Stimulated activated CD4-positive, alpha-beta T cell treated with anti-CD3 and anti-CD28 coated beads, Interleukin-15, amount 100 ng/mL, for 24 hours (primary cell): ENCODE data around the gene SCP2.

Experiments used
- DNase-seq: peaks from one replicate; pipeline ENCODE4 v3.0.0-alpha.2; 2020

Gene SCP2

DNA sequence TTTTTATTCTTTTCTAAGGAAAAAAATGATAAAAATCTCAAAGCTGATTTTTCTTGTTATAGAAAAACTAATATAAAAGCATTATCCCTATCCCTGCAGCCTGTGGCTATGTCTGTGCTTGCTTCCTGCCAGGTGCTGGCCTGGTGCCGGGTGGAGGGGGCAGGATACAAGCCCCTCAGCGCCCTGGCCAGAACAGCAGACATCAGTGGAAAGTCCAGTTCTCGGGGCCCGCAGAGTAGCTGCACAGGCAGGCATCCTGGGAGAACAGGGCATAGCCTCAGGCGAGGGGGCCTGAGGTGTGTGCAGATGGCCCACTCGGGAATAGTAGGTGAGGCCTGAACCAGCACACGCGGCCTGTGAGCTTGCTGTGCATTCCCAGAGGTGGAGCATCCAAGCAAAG is 158.3 kb downstream of the SCP2 start:
- DNase-seq = no peak

DNA sequence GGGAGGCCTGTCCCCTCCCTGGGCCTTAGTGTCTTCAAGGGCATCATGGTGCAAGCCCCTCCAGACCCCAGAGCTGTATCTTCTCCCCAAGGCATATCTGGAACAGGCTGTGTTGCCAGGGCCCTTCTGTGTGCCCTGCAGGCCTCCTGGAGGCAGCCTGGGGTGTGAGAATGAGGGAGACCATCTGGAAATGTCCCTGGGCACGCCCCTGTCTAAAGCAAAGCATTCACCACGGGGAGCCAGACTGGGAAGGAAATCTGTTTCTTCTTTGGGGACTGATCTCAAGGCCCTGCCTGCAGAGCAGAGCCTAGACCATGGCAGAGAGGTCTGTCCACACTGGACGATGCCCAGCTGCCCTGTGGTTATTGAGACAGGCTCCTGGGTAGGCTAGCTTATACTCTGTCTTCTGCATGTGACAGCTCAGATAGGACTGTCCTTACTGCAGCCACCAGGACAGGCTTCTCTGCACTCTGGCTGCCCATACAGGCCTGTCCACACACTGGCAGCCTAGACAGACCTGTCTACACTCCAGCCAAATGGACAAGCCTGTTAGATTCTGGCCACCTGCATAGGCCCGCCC is 159.5 kb downstream of the SCP2 start:
- no peak for DNase-seq

DNA sequence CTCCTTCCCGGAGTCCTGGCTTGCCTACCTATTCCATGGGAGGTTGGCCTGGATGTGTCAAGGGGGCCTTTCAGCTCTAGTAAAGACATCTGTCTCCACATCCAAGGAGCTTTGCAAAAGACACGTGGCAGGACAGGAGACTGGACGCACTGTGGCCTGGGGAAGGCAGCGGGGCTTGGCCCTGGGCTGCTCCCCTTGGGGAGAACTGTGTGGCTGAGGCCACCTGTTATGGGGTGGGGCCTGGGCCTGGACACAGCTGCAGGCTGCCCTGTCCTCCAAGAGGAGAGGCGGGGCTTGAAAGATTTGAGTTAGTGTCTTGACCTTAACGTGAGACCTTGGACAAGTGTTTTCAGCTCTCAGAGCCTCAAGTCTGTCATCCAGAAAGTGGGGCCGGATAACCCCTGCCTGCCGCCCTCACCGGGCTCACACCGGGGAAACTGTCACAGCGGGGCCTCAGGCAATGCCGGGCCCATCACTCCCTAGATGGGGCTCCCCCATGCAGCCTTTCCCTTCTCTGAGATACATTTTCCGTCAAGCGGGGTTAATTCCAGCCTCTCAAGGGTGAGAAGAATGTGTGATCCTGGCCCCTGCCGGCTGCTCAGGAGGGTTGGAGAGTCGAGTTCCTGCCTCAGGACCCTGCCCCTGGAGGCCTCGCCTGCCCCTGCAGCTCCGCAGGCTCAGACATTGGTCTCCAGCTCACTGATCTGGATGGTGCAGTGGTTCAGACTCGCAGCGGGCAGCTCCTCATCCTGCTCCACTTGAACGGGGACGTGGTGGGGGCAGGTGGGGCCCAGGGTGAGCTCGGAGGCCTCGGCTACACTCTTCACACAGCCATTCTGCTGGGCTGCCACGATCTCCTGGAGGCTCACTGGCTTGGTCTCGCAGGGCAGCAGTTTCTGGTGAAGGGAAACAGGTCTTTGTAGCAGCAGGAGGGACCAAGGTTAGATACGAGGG is 160.5 kb downstream of the SCP2 start:
- no peak for DNase-seq

DNA sequence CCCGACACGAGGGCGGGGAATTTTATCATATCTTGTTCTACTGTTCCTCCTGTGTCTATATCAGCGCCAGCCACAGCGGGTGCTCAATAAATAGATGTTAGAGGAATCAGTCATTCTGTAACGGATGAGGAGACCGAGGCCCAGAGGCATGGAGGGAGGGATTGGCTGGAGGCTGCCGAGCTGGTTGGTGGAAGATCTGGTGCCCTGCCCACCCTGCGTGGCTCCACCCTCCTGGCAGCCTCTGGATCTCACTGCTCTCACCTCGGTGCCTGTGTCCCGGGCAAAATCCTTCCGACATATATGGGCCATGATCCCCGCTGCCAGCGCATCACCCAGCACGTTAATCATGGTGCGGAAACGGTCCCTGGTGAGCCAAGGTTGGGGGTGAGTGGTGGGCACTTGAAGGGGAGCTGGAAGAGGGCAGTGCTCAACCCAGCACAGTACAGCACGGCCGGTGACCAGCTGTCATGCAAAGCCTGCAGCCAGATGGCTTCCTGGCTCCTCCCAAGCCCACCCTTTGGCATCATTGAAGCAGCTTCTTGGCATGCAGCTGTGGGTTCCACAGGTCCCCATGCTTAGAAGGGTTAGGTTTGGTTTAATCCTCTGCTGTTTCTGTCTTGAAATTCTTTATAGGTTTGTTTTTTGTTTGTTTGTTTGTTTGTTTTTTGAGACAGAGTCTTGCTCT is 161.7 kb downstream of the SCP2 start:
- DNase-seq = no peak

DNA sequence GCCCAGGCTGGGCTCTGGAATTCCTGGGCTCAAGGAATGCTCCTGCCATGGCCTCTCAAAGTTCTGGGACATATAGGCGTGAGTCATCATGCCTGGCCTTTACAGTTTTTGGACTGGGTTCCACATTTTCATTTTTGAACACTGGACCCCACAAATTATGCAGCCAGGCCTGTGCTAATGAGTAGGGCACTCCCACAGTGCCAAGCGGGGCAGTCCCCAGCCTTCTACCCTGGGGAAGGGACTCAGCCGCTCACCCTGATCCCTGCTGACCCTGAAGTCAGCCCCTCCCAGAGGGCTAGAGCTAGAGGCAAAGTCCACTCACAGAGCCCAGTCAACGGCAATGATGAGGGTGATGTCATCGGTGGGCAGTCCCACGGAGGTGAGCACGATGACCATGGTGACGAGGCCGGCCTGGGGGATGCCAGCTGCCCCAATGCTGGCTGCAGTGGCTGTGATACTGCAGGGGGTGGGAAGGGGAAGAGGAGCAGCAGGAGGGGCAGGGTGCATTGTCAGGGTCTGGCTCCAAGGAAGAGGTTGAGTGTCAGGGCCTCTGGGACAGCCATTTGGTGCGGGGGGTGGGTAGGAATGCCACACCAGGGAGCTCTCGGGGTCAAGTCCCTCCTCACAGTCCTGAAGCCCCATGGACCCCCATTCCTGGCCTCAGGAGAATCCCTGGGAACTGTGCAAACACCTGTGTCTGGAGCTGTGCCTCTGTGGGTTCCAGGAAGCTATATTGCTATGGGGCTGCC is 162.6 kb downstream of the SCP2 start:
- DNase-seq = no peak

DNA sequence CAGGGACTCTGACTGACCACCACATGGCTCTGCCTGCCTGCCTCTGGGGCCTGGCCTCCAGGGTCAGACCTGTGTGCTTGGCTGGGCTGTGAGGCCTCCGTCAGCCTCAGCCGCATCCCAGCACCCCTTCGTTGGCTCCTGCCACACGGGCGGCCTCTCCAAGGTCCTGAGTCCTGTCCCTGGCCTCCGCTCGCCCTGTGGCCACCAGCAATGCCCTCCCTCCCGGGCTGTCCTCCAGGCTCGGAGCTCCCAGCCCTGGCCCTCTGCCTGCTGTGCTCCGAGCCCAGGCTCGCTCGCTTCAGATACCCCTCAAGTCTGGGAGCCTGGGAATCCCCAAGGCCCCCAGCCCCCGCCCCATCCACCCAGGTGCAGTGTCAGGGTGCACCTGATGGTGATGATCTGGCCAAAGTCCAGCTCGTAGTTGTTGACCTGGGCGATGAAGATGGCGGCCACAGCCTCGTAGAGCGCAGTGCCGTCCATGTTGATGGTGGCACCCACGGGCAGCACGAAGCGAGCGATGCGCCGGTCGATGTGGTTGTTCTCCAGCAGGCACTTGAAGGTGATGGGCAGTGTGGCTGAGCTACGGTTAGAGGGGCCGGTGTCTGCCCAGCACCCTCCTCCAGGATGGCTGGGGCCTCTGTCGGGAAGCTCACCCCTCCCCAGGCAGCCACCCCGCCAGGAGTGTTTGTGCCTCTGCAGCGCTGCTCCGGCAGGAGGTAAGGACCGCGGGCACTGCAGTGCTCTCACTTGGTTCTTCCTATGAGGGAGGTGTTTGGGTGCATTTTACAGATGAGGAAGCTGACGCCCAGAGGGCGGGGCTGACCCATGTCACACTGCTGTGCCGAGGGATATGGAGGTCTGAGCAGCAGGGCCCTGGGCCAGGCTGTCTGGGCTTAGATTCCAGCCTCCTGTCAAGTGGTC is 163.4 kb downstream of the SCP2 start:
- no peak for DNase-seq

DNA sequence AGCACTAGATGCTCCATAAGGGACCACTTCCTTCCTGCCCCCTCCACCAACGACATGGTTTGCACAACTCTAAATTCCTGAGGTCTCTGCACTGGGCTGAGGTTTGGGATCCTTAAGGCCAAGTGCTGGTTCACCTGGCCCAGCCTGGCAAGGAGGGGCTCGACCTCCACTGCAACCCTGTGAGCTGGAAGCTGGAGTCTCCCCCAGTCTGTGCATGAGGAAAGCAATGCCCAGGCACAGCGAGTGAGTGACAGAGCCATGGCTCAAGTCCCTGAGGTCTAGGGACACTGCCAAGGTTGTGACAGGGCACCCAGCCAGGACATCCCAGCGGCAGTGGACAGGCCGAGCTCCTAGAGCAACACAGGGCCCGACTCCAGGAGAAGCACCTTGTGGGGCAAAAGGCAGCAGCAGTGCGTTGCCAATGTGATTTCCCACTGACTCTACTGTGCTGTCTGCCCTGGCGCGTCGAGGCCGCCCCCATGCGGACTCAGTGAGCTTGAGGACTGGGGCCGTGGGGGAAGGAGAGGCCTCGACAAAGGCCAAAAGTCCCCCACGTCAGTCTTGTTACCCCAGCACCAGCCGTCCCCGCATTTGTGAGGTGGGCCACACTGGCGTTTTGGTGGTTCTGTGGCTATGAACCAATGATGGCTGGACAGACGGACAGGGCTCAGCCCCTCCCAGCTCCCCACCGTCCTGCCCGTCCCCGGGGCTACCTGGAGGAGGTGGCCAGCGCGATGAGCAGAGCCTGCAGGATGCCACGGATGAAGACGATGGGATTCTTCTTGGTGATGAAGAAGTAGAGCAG is 165.0 kb downstream of the SCP2 start:
- DNase-seq = no peak

DNA sequence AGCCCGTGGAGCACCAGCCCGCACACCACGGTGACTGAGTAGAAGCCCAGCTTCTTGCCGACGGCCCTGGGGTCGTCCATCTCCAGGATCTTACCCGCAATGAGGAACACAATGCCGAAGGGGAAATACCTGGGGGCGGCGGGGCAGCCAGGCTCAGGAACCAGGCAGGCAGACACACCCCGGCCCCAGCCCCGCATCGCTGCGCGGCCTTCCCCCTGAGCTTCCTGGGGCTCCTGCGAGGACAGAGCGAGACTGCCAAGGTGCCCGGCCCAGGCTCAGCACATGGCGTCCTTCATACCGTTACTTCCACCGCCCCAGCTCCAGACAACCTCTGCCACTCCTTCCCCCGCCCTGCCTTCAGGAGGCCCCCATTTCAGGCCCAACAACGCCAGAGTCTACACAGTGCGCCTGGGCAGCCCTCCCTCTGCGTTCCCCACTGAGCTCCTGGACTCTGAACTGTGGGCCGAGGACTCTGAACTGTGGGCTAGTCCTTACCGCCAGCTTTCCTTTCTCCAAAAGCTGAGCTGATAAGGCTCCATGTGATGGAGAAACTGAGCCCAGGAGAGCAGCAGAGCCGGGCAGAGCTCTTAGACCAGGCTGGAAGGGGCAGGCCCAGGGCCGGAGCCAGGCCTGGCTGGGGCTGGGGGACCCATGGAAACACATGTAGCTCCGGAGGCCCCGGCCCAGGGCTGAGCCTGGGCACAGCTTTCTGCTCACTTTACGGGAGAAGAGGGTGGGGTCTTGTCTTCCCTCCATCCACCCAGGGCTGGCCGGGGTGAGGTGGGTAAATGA is 165.8 kb downstream of the SCP2 start:
- no peak for DNase-seq

DNA sequence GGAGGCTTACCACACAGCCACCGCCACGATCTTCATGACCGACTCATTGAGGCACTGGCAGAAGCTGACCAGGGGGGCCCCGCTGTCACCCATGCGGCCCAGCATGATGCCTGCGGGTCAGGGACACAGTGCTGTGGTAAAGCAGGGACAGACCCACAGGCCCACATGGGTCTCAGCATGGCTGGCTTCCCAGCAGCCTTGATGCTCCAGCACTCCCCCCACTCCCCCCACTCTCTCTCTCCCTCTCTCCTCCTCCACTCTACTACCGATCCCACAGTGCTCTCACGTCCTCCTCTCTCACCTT is 166.3 kb downstream of the SCP2 start:
- no peak for DNase-seq

DNA sequence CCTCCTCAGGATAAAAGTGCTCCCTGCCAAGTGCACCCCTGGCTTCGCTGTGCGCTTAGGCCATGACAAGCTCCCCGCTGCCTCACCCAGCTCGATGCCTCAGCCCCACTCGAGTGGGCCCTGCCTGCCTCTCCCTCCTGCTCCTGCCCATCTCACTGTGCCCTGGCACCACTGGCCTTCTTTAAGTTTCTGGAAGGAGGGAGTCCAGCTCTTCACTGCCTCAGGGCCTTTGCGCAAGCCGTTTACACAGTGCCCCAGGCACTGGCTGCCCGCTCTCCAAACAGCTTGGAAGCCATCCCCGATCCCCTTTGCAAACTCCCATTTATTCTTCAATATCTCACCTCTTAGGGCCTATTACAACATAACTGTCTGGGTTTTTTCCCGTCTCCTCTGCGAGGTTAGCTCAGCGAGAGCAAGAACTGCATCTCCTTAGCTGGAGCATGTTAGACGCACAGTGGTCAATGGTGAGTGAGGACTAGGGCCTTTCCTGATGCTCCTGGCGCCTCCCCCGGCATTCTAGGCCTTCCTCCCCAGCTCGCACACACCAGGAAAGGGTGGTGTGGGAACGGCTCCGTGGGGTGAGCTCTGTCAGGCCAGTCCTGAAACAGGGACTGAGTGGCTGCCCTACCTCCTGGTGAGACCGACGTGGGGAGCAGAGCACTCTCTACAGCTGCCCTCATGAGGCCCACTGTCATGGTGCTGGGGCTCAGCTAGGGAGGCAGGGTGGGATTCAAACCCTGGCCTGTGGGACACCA is 166.9 kb downstream of the SCP2 start:
- DNase-seq = no peak

DNA sequence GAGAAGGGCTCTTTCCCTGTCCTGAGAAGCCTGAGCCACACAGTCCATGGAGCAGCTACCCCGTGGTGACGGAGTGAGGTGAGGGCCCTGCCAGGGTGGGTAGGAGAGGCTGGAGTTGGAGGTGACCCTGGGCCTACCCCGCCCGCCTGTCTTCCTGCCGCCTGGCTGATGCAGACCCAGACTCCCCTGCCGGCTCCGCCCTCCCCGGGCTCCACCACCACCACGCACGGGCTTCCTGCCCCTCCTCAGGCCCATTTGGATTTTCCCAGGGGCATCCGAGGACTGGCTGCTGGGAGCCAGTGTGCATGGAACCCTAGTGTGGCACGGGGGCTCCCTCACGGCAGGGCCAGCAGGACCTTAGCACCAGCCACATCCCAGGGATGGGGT is 167.4 kb downstream of the SCP2 start:
- no peak for DNase-seq
